ENCODE results near the gene LIN28A.
A peak's percentile ranks its signal among the peaks of the same experiment; 100 is the strongest.

DNA sequence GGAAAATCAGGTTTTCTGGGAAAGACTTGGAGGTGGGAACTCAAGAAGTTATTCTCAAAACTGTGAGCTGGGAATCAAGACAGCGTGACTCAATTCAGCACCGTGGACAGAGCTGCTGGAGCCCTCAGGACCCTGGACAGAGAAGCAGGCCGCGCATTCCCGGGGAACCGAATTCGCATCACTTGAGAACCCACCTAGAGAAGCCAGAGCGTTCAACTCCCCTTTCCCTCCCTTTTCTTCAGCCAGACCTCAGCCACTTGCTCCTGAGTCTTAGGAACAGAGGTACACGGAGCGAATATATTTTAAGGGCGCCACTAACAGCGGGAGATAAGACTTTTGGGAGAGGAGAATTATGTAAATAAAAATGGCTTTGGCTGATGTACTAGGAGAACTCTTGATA, 2.0 kb upstream of the LIN28A start:
- TF ChIP-seq STAT1 (IDR thresholded peaks at IDR 0.05; ENCODE audit: unreplicated experiment) (no peak), EZH2 (IDR thresholded peaks at IDR 0.05; ENCODE audit: low read depth, unreplicated experiment) (no peak), EZH2phosphoT487 (IDR thresholded peaks at IDR 0.05; ENCODE audit: unreplicated experiment) (no peak), ZNF331 (CRISPR knock-in tag; IDR thresholded peaks at IDR 0.05; ENCODE audit: low read depth) (peak; percentile 52)
- TF ChIP-seq, protein P1, sequence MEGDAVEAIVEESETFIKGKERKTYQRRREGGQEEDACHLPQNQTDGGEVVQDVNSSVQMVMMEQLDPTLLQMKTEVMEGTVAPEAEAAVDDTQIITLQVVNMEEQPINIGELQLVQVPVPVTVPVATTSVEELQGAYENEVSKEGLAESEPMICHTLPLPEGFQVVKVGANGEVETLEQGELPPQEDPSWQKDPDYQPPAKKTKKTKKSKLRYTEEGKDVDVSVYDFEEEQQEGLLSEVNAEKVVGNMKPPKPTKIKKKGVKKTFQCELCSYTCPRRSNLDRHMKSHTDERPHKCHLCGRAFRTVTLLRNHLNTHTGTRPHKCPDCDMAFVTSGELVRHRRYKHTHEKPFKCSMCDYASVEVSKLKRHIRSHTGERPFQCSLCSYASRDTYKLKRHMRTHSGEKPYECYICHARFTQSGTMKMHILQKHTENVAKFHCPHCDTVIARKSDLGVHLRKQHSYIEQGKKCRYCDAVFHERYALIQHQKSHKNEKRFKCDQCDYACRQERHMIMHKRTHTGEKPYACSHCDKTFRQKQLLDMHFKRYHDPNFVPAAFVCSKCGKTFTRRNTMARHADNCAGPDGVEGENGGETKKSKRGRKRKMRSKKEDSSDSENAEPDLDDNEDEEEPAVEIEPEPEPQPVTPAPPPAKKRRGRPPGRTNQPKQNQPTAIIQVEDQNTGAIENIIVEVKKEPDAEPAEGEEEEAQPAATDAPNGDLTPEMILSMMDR (conservative IDR thresholded peaks at IDR 0.05; ENCODE audit: low read depth in 2 of 2) = no peak
- TF ChIP-seq, protein P2, sequence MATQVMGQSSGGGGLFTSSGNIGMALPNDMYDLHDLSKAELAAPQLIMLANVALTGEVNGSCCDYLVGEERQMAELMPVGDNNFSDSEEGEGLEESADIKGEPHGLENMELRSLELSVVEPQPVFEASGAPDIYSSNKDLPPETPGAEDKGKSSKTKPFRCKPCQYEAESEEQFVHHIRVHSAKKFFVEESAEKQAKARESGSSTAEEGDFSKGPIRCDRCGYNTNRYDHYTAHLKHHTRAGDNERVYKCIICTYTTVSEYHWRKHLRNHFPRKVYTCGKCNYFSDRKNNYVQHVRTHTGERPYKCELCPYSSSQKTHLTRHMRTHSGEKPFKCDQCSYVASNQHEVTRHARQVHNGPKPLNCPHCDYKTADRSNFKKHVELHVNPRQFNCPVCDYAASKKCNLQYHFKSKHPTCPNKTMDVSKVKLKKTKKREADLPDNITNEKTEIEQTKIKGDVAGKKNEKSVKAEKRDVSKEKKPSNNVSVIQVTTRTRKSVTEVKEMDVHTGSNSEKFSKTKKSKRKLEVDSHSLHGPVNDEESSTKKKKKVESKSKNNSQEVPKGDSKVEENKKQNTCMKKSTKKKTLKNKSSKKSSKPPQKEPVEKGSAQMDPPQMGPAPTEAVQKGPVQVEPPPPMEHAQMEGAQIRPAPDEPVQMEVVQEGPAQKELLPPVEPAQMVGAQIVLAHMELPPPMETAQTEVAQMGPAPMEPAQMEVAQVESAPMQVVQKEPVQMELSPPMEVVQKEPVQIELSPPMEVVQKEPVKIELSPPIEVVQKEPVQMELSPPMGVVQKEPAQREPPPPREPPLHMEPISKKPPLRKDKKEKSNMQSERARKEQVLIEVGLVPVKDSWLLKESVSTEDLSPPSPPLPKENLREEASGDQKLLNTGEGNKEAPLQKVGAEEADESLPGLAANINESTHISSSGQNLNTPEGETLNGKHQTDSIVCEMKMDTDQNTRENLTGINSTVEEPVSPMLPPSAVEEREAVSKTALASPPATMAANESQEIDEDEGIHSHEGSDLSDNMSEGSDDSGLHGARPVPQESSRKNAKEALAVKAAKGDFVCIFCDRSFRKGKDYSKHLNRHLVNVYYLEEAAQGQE (IDR thresholded peaks at IDR 0.05; ENCODE audit: unreplicated experiment) = peak; percentile 100

Data from GM23338 (cell line).